IMR-90 (cell line): ENCODE data around the gene ZCCHC7. TPM values are rescaled to one million over a fixed set of nuclear protein-coding genes. Genes with fewer than 3 reads are reported as not detected.
"Not testable (repeated sequence)": the region's sequence is repeated elsewhere in the genome, so short reads cannot be mapped to it uniquely, and the experiment has no call there.

Source experiments
- ATAC-seq: fragments of 200-7000 bp; cut with Tn5 transposase; 2 replicates; pipeline ENCODE4 v1.9.1; 2020; ENCODE audit warnings: low read depth, mild to moderate bottlenecking, moderate library complexity
- BruUV-seq: library from RNA; stranded (reverse); fragments of 400-500 nt; replicated peaks from 2 replicates; lab custom pipeline; 2021; lab: Mats Ljungman, UMichigan
- CTCF ChIA-PET: fragments of 300-600 bp; formaldehyde crosslinking; extraction: SDS; loops from one replicate; lab custom pipeline; 2021; ENCODE audit warnings: antibody characterized with exemption; lab: Yijun Ruan, JAX
- POLR2A ChIA-PET: fragments of 300-600 bp; sonication (Branson Sonifier 250); formaldehyde crosslinking; loops from one replicate; lab custom pipeline; 2022; ENCODE audit warnings: antibody characterized with exemption; ENCODE audit not compliant: unreplicated experiment; lab: Charles Lee
- DNase-seq: peaks from one replicate; pipeline ENCODE4 v3.0.0; 2013
- H2AFZ ChIP-seq: replicated peaks from 2 replicates; pipeline ENCODE3; 2013; ENCODE audit warnings: low read length, mild to moderate bottlenecking; ENCODE audit not compliant: poor library complexity
- H2AK5ac ChIP-seq: 2 replicates; pipeline ENCODE4 v1.6.1; 2013; ENCODE audit warnings: low read depth, low read length, inconsistent platforms
- H2AK9ac ChIP-seq: replicated peaks from 2 replicates; pipeline ENCODE3; 2013; ENCODE audit warnings: mild to moderate bottlenecking, low read depth, low read length, moderate library complexity; ENCODE audit not compliant: poor library complexity
- H2BK120ac ChIP-seq: 2 replicates; pipeline ENCODE4 v1.6.1; 2013; ENCODE audit warnings: low read depth, low read length, inconsistent platforms
- H2BK15ac ChIP-seq: 3 replicates; pipeline ENCODE4 v1.6.1; 2013; ENCODE audit warnings: low read depth, low read length, inconsistent platforms
- H2BK20ac ChIP-seq: 2 replicates; pipeline ENCODE4 v1.6.1; 2013; ENCODE audit warnings: low read depth, mild to moderate bottlenecking, inconsistent platforms, low read length, moderate library complexity
- H2BK5ac ChIP-seq: 2 replicates; pipeline ENCODE4 v1.6.1; 2013; ENCODE audit warnings: mild to moderate bottlenecking, low read depth, low read length, inconsistent platforms; ENCODE audit not compliant: poor library complexity, severe bottlenecking
- H3K14ac ChIP-seq: replicated peaks from 2 replicates; pipeline ENCODE4 v1.6.1; 2013; ENCODE audit warnings: low read depth, low read length, inconsistent platforms
- H3K18ac ChIP-seq: 2 replicates; pipeline ENCODE4 v1.6.1; 2013; ENCODE audit warnings: low read depth, low read length, control low read depth
- H3K23ac ChIP-seq: 2 replicates; pipeline ENCODE4 v1.6.1; 2013; ENCODE audit warnings: low read depth, low read length, inconsistent platforms
- H3K27ac ChIP-seq: 2 replicates; pipeline ENCODE4 v1.5.1; 2013; ENCODE audit warnings: mild to moderate bottlenecking, control low read depth, low read length; ENCODE audit not compliant: insufficient read depth
- H3K27me3 ChIP-seq: 2 replicates; pipeline ENCODE4 v1.6.1; 2013; ENCODE audit warnings: low read length; ENCODE audit not compliant: control insufficient read depth, insufficient read depth
- H3K36me3 ChIP-seq: 2 replicates; pipeline ENCODE4 v1.6.1; 2013; ENCODE audit warnings: low read length, mixed read lengths; ENCODE audit not compliant: control insufficient read depth, insufficient read depth
- H3K4ac ChIP-seq: 2 replicates; pipeline ENCODE4 v1.6.1; 2013; ENCODE audit warnings: low read depth, low read length, inconsistent platforms
- H3K4me1 ChIP-seq: 2 replicates; pipeline ENCODE4 v1.6.1; 2013; ENCODE audit warnings: low read length, mixed read lengths; ENCODE audit not compliant: control insufficient read depth, insufficient read depth
- H3K4me2 ChIP-seq: 2 replicates; pipeline ENCODE4 v1.6.1; 2013; ENCODE audit warnings: low read depth, mild to moderate bottlenecking, control low read depth, low read length, moderate library complexity
- H3K4me3 ChIP-seq: 2 replicates; pipeline ENCODE4 v1.5.1; 2013; ENCODE audit warnings: low read depth, mild to moderate bottlenecking, control low read depth, low read length, moderate library complexity; ENCODE audit not compliant: insufficient read depth
- H3K56ac ChIP-seq: 2 replicates; pipeline ENCODE4 v1.6.1; 2013; ENCODE audit warnings: low read length, inconsistent platforms; ENCODE audit not compliant: insufficient read depth; ENCODE audit errors: extremely low read depth
- H3K79me1 ChIP-seq, 2 experiments: 2 replicates each; pipeline ENCODE4 v1.6.1; 2013; ENCODE audit warnings: low read length in 2 of 2, inconsistent platforms in 1 of 2, low read depth in 1 of 2
- H3K9ac ChIP-seq: 2 replicates; pipeline ENCODE4 v1.6.1; 2013; ENCODE audit warnings: low read depth, low read length, control low read depth
- H3K9me1 ChIP-seq: 2 replicates; pipeline ENCODE4 v1.6.1; 2013; ENCODE audit warnings: low read length, inconsistent platforms; ENCODE audit not compliant: insufficient read depth
- H3K9me3 ChIP-seq: 2 replicates; pipeline ENCODE4 v1.6.1; 2013; ENCODE audit warnings: low read length; ENCODE audit not compliant: control insufficient read depth, insufficient read depth
- H4K20me1 ChIP-seq: 2 replicates; pipeline ENCODE4 v1.6.1; 2013; ENCODE audit warnings: low read length, inconsistent platforms; ENCODE audit not compliant: insufficient read depth
- H4K5ac ChIP-seq: 2 replicates; pipeline ENCODE4 v1.6.1; 2013; ENCODE audit warnings: mild to moderate bottlenecking, low read depth, low read length, control low read depth
- H4K8ac ChIP-seq, 2 experiments: 2 replicates each; pipeline ENCODE4 v1.6.1; 2013; ENCODE audit warnings: low read depth in 2 of 2, low read length in 2 of 2, control low read depth in 1 of 2, inconsistent platforms in 1 of 2
- H4K91ac ChIP-seq: 2 replicates; pipeline ENCODE4 v1.6.1; 2013; ENCODE audit warnings: low read depth, low read length, inconsistent platforms; ENCODE audit not compliant: insufficient read depth
- RFX5 ChIP-seq: IDR thresholded peaks from 2 replicates; pipeline ENCODE4 v1.8.0; 2012; ENCODE audit warnings: low read depth, mild to moderate bottlenecking, low read length, moderate library complexity
- WGBS, 2 experiments: methylation state at CpG; one replicate each; pipeline versions ENCODE4 v1.1.5 to v1.1.7; 2013; ENCODE audit warnings: missing lambda C conversion rate in 2 of 2; ENCODE audit not compliant: insufficient read length in 1 of 2; ENCODE audit errors: extremely low coverage in 2 of 2; 5-methylcytosine and 5-hydroxymethylcytosine counted together
- dilution Hi-C: fragments of 300-500 bp; cut with HindIII; formaldehyde crosslinking; loops from one replicate; pipeline ENCODE4 v1.14.3; 2018; ENCODE audit warnings: low sequenced_read_pairs; ENCODE audit not compliant: unreplicated experiment
- in situ Hi-C: fragments of 300-500 bp; cut with MboI; formaldehyde crosslinking; loops from 3 replicates; pipeline ENCODE4 v1.14.3; 2019; ENCODE audit warnings: low sequenced_read_pairs, inconsistent platforms, mixed read lengths
- intact Hi-C: fragments of 100-400 bp; cut with micrococcal nuclease; formaldehyde crosslinking; loops from 2 replicates; pipeline ENCODE4 v1.10.0; 2022
- polyA plus RNA-seq, 3 experiments: library from polyadenylated mRNA; depleted of rRNA; stranded (reverse); fragments of >200 nt; gene quantifications; 2 replicates each; pipeline ENCODE4 v1.2.3, GENCODE V29; 2012; ENCODE audit warnings: low replicate concordance in 1 of 3
- total RNA-seq: library from RNA; depleted of rRNA; stranded (reverse); fragments of >200 nt; gene quantifications from 2 replicates; pipeline ENCODE4 v1.2.3, GENCODE V29; 2012

Gene ZCCHC7
- total and polyA plus RNA-seq, 2 of the 4 experiments (the other 2 are of a cell fraction), result 13.6 to 28.7 TPM

DNA sequence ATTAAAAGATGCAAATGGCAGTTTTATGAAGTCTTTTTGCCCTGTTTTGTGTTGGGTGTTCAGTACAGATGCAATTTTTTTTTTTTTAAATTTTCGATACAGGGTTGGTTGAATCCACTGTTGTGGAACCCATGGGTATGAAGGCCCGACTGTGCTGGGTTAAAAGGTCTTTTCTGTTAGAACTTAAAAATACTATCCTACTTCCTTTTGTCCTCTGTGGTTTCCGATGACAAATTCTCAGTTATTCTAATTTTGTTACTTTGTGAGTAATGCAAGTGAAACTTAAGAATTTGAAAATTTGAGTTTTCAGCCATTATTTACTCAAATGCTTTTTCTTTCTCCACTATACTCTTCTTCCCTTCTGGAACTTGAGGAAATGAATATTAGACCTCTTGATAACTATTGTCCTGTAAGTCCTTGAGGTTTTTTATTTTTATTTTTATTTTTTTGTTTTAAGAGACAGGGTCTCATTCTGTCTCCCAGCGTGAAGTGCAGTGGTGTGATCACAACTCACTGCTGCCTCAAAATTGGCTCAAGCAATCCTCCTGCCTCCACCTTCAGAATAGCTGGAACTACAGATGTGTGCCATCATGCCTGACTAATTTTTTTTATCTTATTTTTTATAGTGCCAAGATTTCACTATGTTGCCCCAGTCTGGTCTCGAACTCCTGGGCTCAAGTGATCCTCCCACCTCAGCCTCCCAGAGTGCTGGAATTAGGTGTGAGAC lies 67.5 kb downstream of the ZCCHC7 start (continued):
- TF ChIP-seq RFX5, result no peak

DNA sequence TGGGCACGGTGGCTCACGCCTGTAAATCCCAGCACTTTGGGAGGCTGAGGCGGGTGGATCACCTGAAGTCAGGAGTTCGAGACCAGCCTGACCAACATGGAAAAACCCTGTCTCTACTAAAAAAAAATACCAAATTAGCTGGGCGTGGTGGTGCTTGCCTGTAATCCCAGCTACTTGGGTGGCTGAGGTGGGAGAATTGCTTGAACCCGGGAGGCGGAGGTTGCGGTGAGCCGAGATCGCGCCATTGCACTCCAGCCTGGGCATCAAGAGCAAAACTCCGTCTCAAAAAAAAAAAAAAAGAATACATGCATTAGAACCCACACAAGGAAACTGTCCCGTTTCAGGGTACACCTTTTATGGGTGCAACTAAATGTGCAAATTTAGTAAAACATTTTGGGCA lies 70.4 kb downstream of the ZCCHC7 start:
- H4K91ac ChIP-seq, in situ Hi-C loops, H2AK9ac ChIP-seq, H4K20me1 ChIP-seq, H2BK120ac ChIP-seq, H4K8ac ChIP-seq, H2AFZ ChIP-seq, H3K4ac ChIP-seq, H2AK5ac ChIP-seq, BruUV-seq, H2BK5ac ChIP-seq, H3K18ac ChIP-seq, H4K5ac ChIP-seq, H3K27ac ChIP-seq, H2BK20ac ChIP-seq, H3K4me1 ChIP-seq, H2BK15ac ChIP-seq, dilution Hi-C loops, H3K9ac ChIP-seq, H3K27me3 ChIP-seq, H3K9me3 ChIP-seq, H3K4me3 ChIP-seq, H3K36me3 ChIP-seq, H3K9me1 ChIP-seq, H3K56ac ChIP-seq, ATAC-seq, H3K4me2 ChIP-seq, H3K14ac ChIP-seq, intact Hi-C loops, POLR2A ChIA-PET, DNase-seq, H3K23ac ChIP-seq: not testable (repeated sequence)
- H3K79me1 ChIP-seq, result peaks cover 9 to 16% of the 10 kb centered on the region in 2 experiments; a peak in 3 of 4 replicates
- no CpG with 5 or more reads among the region's 13 CpGs for WGBS, 2 experiments
- CTCF ChIA-PET, result interaction anchor here (0.7 kb wide), 1 partner anchor 42 kb away, joined by 6 read pairs; no protein-coding TSS in a partner anchor
